B cell (primary cell): ENCODE results near the gene DPH2. TPM values are rescaled to one million over a fixed set of nuclear protein-coding genes. Genes with fewer than 3 reads are reported as not detected.

Experiments used
- ATAC-seq: fragments of 200-7000 bp; cut with Tn5 transposase; one replicate; pipeline ENCODE4 v1.10.0; 2021; ENCODE audit warnings: low read depth, mild to moderate bottlenecking, moderate number of reproducible peaks, moderate library complexity
- CTCF ChIA-PET: fragments of 350-600 bp; sonication (Branson Sonifier 250); formaldehyde crosslinking; loops from one replicate; lab custom pipeline; 2021; ENCODE audit warnings: antibody characterized with exemption, inconsistent platforms; lab: Charles Lee
- POLR2A ChIA-PET: fragments of 350-600 bp; sonication (Branson Sonifier 250); formaldehyde crosslinking; loops from one replicate; lab custom pipeline; 2021; ENCODE audit warnings: antibody characterized with exemption; lab: Charles Lee
- DNase-seq: peaks from one replicate; pipeline ENCODE4 v3.0.0; 2013
- H2AFZ ChIP-seq: 2 replicates; pipeline ENCODE4 v1.6.1; 2012; ENCODE audit warnings: mild to moderate bottlenecking, low read depth, low read length; ENCODE audit not compliant: insufficient read depth, poor library complexity, severe bottlenecking
- H3K27ac ChIP-seq, 2 donors: 1 replicate in 1 of 2; 2 replicates in 1 of 2; pipeline ENCODE4 v1.5.1; 2012 to 2013; ENCODE audit warnings: low read length in 2 of 2, mild to moderate bottlenecking in 2 of 2, moderate library complexity in 1 of 2
- H3K27me3 ChIP-seq, 4 experiments: fragments of 200-600 bp in 1 of 4; sonication (generic) in 1 of 4; replicated peaks in 1 of 4; 1 replicate in 2 of 4; 2 replicates in 2 of 4; pipeline versions ENCODE4 v1.6.1 to v1.7.0; 2013 to 2016; ENCODE audit warnings: low read length in 3 of 4, mild to moderate bottlenecking in 2 of 4, mixed read lengths in 1 of 4, moderate library complexity in 1 of 4; ENCODE audit not compliant: insufficient read depth in 4 of 4, control insufficient read depth in 3 of 4; ENCODE audit errors: control extremely low read depth in 1 of 4
- H3K36me3 ChIP-seq, 2 experiments: replicated peaks in 1 of 2; 1 replicate in 1 of 2; 2 replicates in 1 of 2; pipeline versions ENCODE4 v1.6.1 to v1.7.1; 2013; ENCODE audit warnings: low read length in 1 of 2; ENCODE audit not compliant: insufficient read depth in 2 of 2, control insufficient read depth in 1 of 2; ENCODE audit errors: control extremely low read depth in 1 of 2, extremely low read depth in 1 of 2
- H3K4me1 ChIP-seq, 2 donors: fragments of 200-600 bp in 1 of 2; sonication (generic) in 1 of 2; 1 replicate in 1 of 2; 2 replicates in 1 of 2; pipeline versions ENCODE4 v1.5.1 to v1.6.1; 2013 to 2017; ENCODE audit warnings: low read length in 2 of 2; ENCODE audit not compliant: control insufficient read depth in 2 of 2, insufficient read depth in 2 of 2
- H3K4me2 ChIP-seq: replicated peaks from 2 replicates; pipeline ENCODE3; 2012; ENCODE audit warnings: mild to moderate bottlenecking, low read depth, low read length; ENCODE audit not compliant: poor library complexity, severe bottlenecking
- H3K4me3 ChIP-seq, 5 experiments: fragments of 200-600 bp in 1 of 5; sonication (generic) in 1 of 5; 1 replicate in 3 of 5; 2 replicates in 2 of 5; pipeline versions ENCODE4 v1.5.1 to v1.7.0; 2011 to 2016; ENCODE audit warnings: low read length in 4 of 5, mild to moderate bottlenecking in 4 of 5, low read depth in 2 of 5, control low read depth in 1 of 5, moderate library complexity in 1 of 5; ENCODE audit not compliant: insufficient read depth in 1 of 5; ENCODE audit errors: control extremely low read depth in 1 of 5, extremely low read depth in 1 of 5
- H3K79me2 ChIP-seq: fragments of 200-600 bp; sonication (generic); one replicate; pipeline ENCODE4 v1.6.0; 2016; ENCODE audit warnings: low read length; ENCODE audit not compliant: control insufficient read depth, insufficient read depth
- H3K9ac ChIP-seq: fragments of 200-600 bp; sonication (generic); 2 replicates; pipeline ENCODE4 v1.6.1; 2017; ENCODE audit warnings: mild to moderate bottlenecking, low read length, moderate library complexity
- H3K9me3 ChIP-seq, 3 donors: one replicate each; pipeline versions ENCODE4 v1.6.1 to v1.7.1; 2013; ENCODE audit warnings: low read length in 2 of 3; ENCODE audit not compliant: control insufficient read depth in 2 of 3, insufficient read depth in 1 of 3; ENCODE audit errors: control extremely low read depth in 1 of 3
- H4K20me1 ChIP-seq: 2 replicates; pipeline ENCODE4 v1.6.0; 2012; ENCODE audit warnings: mild to moderate bottlenecking, low read length; ENCODE audit not compliant: insufficient read depth, control insufficient read depth, poor library complexity, severe bottlenecking
- H3K27ac Mint-ChIP-seq: one replicate; pipeline ENCODE4 v1.8.0; 2021; ENCODE audit warnings: mixed read lengths
- H3K27me3 Mint-ChIP-seq: one replicate; pipeline ENCODE4 v1.8.0; 2021; ENCODE audit warnings: mixed read lengths
- H3K4me1 Mint-ChIP-seq: one replicate; pipeline ENCODE4 v1.8.0; 2021; ENCODE audit warnings: mixed read lengths
- H3K4me3 Mint-ChIP-seq: one replicate; pipeline ENCODE4 v1.8.0; 2021; ENCODE audit warnings: mixed read lengths
- H3K9me3 Mint-ChIP-seq: one replicate; pipeline ENCODE4 v1.8.0; 2022; ENCODE audit warnings: mixed read lengths; ENCODE audit not compliant: insufficient read depth
- CTCF ChIP-seq: fragments of 200-600 bp; IDR thresholded peaks from one replicate; pipeline ENCODE4 v1.8.0; 2022; ENCODE audit warnings: antibody characterized with exemption, mild to moderate bottlenecking
- EZH2 ChIP-seq: IDR thresholded peaks from 2 replicates; pipeline ENCODE4 v1.6.1; 2012; ENCODE audit warnings: borderline replicate concordance, low read depth, mild to moderate bottlenecking, moderate library complexity, low read length; ENCODE audit not compliant: insufficient read depth, poor library complexity, severe bottlenecking
- WGBS: methylation state at CpG from one replicate; pipeline ENCODE4 v1.1.5; 2013; ENCODE audit warnings: missing lambda C conversion rate; ENCODE audit not compliant: insufficient coverage; 5-methylcytosine and 5-hydroxymethylcytosine counted together
- intact Hi-C: fragments of 100-400 bp; cut with micrococcal nuclease; formaldehyde crosslinking; loops from one replicate; pipeline ENCODE4 v1.10.0; 2022
- polyA plus RNA-seq: library from polyadenylated mRNA; depleted of rRNA; stranded (reverse); fragments of >200 nt; gene quantifications from 2 replicates; pipeline ENCODE4 v1.2.3, GENCODE V29; 2012
- total RNA-seq, 2 donors: library from RNA; stranded (reverse); fragments of 120-200 nt in 1 of 2; gene quantifications; 1 replicate in 1 of 2; 2 replicates in 1 of 2; pipeline versions ENCODE4 v1.2.3 to v1.2.4, GENCODE V29; 2013 to 2022

DPH2 gene
- total and polyA plus RNA-seq, 2 donors (not counting 1 experiment from before 2014, with no cell fraction given) = 30.5 to 71.9 TPM

- H3K9me3 Mint-ChIP-seq = no peaks in the 10 kb centered on the region
- Histone ChIP-seq H2AFZ (peak overlapping the region; percentile 91), H3K4me2 (peak overlapping the region; percentile 95), H3K36me3 (peaks cover 0 to 33% of the 10 kb centered on the region in 2 experiments), H3K27ac (peak overlapping the region; percentile 89 to 96), H3K9me3 (no peaks in the 10 kb centered on the region), H3K4me3 (peak overlapping the region; percentile 79 to 97 (median 89)), H3K9ac (peak overlapping the region; percentile 91), H3K4me1 (peaks cover 38 to 64% of the 10 kb centered on the region in 2 donors), H3K79me2 (peaks cover 35% of the 10 kb centered on the region), H3K27me3 (no peaks in the 10 kb centered on the region), H4K20me1 (peaks cover 44% of the 10 kb centered on the region)
- DNase-seq = peak; percentile 76
- ChIA-PET POLR2A (interaction anchor here (0.6 to 1.8 kb wide), 4 partner anchors 15 to 1872 kb away, joined by 3 to 5 read pairs (median 4); partner anchors contain the start of genes ARMH1 and TMEM53), CTCF (interaction anchor here (0.8 to 2.3 kb wide), 6 partner anchors 15 to 61 kb away, joined by 3 to 10 read pairs (median 5); partner anchors contain the start of gene IPO13)
- 0% methylated on average over 23 of the region's 34 CpGs for WGBS
- H3K27me3 Mint-ChIP-seq = no peaks in the 10 kb centered on the region
- ATAC-seq = peak; percentile 13
- intact Hi-C loops = loop anchor here (1.0 to 10.0 kb wide), 3 partner anchors 55 to 1521 kb away; partner anchors contain the start of genes PPCS, ST3GAL3 and ZMYND12
- H3K4me3 Mint-ChIP-seq = peak overlapping the region; percentile 97
- TF ChIP-seq EZH2 (no peak), CTCF (no peak)
- H3K4me1 Mint-ChIP-seq = peaks cover 68% of the 10 kb centered on the region
- peak overlapping the region; percentile 97 for H3K27ac Mint-ChIP-seq
Measured at GRCh38 chr1:43975249-43975961, 5.6 kb downstream of the DPH2 start.
